ENCODE measurements around the gene RAB33A.

DNA sequence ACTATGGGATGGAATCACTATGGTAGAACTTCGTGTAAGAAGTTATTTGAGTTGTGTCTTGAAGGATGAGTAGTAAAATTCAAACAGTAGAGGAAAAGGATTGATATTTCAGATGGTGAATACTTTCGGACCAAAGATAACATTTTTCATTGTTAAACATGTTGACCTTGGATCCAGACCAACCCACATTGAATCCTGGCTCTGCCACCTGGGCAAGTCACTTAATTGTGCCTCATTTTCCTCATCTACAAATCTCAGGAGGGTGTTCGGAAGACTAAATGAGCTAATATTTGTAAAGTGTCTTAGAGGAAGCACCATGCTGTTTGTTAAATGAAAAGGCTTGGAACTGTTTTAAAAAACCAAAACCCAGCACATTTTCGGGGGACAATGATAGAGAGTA lies 4.7 kb upstream of the RAB33A start:
- no peak for TF ChIP-seq EZH2 (IDR thresholded peaks at IDR 0.05)
- no peak for TF ChIP-seq POLR2AphosphoS5 (IDR thresholded peaks at IDR 0.05; ENCODE audit: borderline replicate concordance, low read depth, low read length)
